GM12878 (cell line): ENCODE data around the gene NAALADL2. TPM values are rescaled to one million over a fixed set of nuclear protein-coding genes. Genes with fewer than 3 reads are reported as not detected.

Experiments used
- ATAC-seq: fragments of 200-7000 bp; cut with Tn5 transposase; 3 replicates; pipeline ENCODE4 v1.9.1; 2020; ENCODE audit warnings: mild to moderate bottlenecking, moderate library complexity
- BruUV-seq: library from RNA; stranded (reverse); fragments of 400-500 nt; replicated peaks from 2 replicates; lab custom pipeline; 2021; lab: Mats Ljungman, UMichigan
- CTCF ChIA-PET: fragments of 300-600 bp; sonication (Branson Sonifier 250); formaldehyde crosslinking; extraction: SDS; loops from one replicate; lab custom pipeline; 2021; ENCODE audit warnings: inconsistent platforms; lab: Yijun Ruan, JAX
- POLR2A ChIA-PET: fragments of 350-600 bp; formaldehyde crosslinking; extraction: SDS; loops from one replicate; lab custom pipeline; 2021; ENCODE audit warnings: inconsistent platforms; lab: Charles Lee
- RAD21 ChIA-PET: fragments of 300-600 bp; sonication (Branson Sonifier 250); formaldehyde crosslinking; loops from one replicate; lab custom pipeline; 2023; ENCODE audit warnings: antibody characterized with exemption; ENCODE audit not compliant: unreplicated experiment; lab: Charles Lee
- SMC1A ChIA-PET: fragments of 300-600 bp; sonication (Branson Sonifier 250); formaldehyde crosslinking; loops from one replicate; lab custom pipeline; 2023; ENCODE audit not compliant: unreplicated experiment, uncharacterized antibody; lab: Charles Lee
- DNase-seq: peaks from one replicate; pipeline ENCODE4 v3.0.0-alpha.2; 2011; ENCODE audit warnings: low read depth, low spot score
- FAIRE-seq: peaks from 3 replicates; lab custom pipeline; 2011; peaks lifted over from hg19 to GRCh38; lab: Jason Lieb, UNC
- H2AFZ ChIP-seq: 2 replicates; pipeline ENCODE4 v1.6.0; 2011; ENCODE audit warnings: low read depth, low read length, control low read depth; ENCODE audit not compliant: control insufficient read depth
- H3K27ac ChIP-seq: 2 replicates; pipeline ENCODE4 v1.5.1; 2011; ENCODE audit warnings: control low read depth; ENCODE audit not compliant: control insufficient read depth, insufficient read depth
- H3K27me3 ChIP-seq, 2 experiments: replicated peaks in 1 of 2; 2 replicates each; pipeline versions ENCODE4 v1.6.0 to v1.6.1; 2011; ENCODE audit warnings: low read length in 1 of 2; ENCODE audit not compliant: control insufficient read depth in 2 of 2, insufficient read depth in 2 of 2
- H3K36me3 ChIP-seq, 2 experiments: 2 replicates each; pipeline ENCODE4 v1.5.1; 2011; ENCODE audit warnings: low read length in 1 of 2; ENCODE audit not compliant: control insufficient read depth in 2 of 2, insufficient read depth in 2 of 2
- H3K4me1 ChIP-seq: 2 replicates; pipeline ENCODE4 v1.6.1; 2011; ENCODE audit warnings: mild to moderate bottlenecking, low read length, moderate library complexity, mixed read lengths; ENCODE audit not compliant: control insufficient read depth, insufficient read depth
- H3K4me2 ChIP-seq: 2 replicates; pipeline ENCODE4 v1.6.0; 2011; ENCODE audit warnings: control low read depth; ENCODE audit not compliant: control insufficient read depth, insufficient read depth
- H3K4me3 ChIP-seq: fragments of 200-600 bp; sonication (generic); 2 replicates; pipeline ENCODE4 v1.5.1; 2016
- H3K79me2 ChIP-seq: 2 replicates; pipeline ENCODE4 v1.6.0; 2011; ENCODE audit warnings: low read length; ENCODE audit not compliant: control insufficient read depth, insufficient read depth
- H3K9ac ChIP-seq: 2 replicates; pipeline ENCODE4 v1.8.0; 2011; ENCODE audit warnings: low read length, control low read depth, mixed read lengths; ENCODE audit not compliant: control insufficient read depth, insufficient read depth
- H3K9me3 ChIP-seq: replicated peaks from 3 replicates; pipeline ENCODE4 v1.5.1; 2011; ENCODE audit warnings: mild to moderate bottlenecking, low read length; ENCODE audit not compliant: control insufficient read depth, insufficient read depth
- H4K20me1 ChIP-seq: 2 replicates; pipeline ENCODE4 v1.6.0; 2011; ENCODE audit not compliant: control insufficient read depth, insufficient read depth
- EGR1 ChIP-seq, 2 experiments: IDR thresholded peaks; 1 replicate in 1 of 2; 2 replicates in 1 of 2; pipeline ENCODE4 v1.6.1; 2011 to 2012; ENCODE audit warnings: low read depth in 2 of 2, low read length in 2 of 2, borderline replicate concordance in 1 of 2, mild to moderate bottlenecking in 1 of 2, moderate library complexity in 1 of 2
- HCFC1 ChIP-seq: fragments of 150-350 bp; IDR thresholded peaks from 2 replicates; pipeline ENCODE4 v1.6.1; 2014; ENCODE audit warnings: low read length
- WGBS: methylation state at CpG from one replicate; pipeline ENCODE4 v1.1.6; 2016; ENCODE audit warnings: low lambda C conversion rate; ENCODE audit not compliant: insufficient replicate concordance, insufficient coverage; ENCODE audit errors: missing lambda C conversion rate; 5-methylcytosine and 5-hydroxymethylcytosine counted together
- in situ Hi-C: fragments of 300-500 bp; cut with MboI; formaldehyde crosslinking; loops from 9 replicates; pipeline ENCODE4 v1.14.3; 2018; ENCODE audit warnings: mixed read lengths
- intact Hi-C: fragments of 100-400 bp; cut with micrococcal nuclease; formaldehyde crosslinking; loops from one replicate; pipeline ENCODE4 v1.14.2; 2022; ENCODE audit not compliant: unreplicated experiment
- polyA plus RNA-seq, 11 experiments: library from polyadenylated mRNA; depleted of rRNA in 4 of 11; unstranded in 6 of 11; stranded (reverse) in 5 of 11; fragments of >200 nt; fragmentation: Nextera tagmentation in 4 of 11; fragmentation: Illumina TruSeq in 1 of 11; extraction: Ambion mirVana in 4 of 11; extraction: Trizol in 1 of 11; gene quantifications; 1 replicate in 1 of 11; 2 replicates in 10 of 11; pipeline versions ENCODE4 v1.2.1 to v1.2.3, GENCODE V29; 2011 to 2016; ENCODE audit warnings: inconsistent platforms in 2 of 11, missing spikeins in 2 of 11, low read depth in 1 of 11
- total RNA-seq, 4 experiments: library from RNA; depleted of rRNA in 3 of 4; stranded (reverse); fragments of >200 nt in 3 of 4; fragmentation: Illumina TruSeq in 1 of 4; extraction: Trizol in 1 of 4; gene quantifications; 2 replicates each; pipeline versions ENCODE4 v1.2.1 to v1.2.3, GENCODE V29; 2013 to 2021
- TF ChIP-seq, protein P1 (sequence below): fragments of 450-650 bp; IDR thresholded peaks from 2 replicates; pipeline ENCODE4 v1.6.1; 2017; ENCODE audit warnings: antibody characterized with exemption, mild to moderate bottlenecking, moderate library complexity
- TF ChIP-seq, protein P2 (sequence below): fragments of 450-650 bp; formaldehyde crosslinking; IDR thresholded peaks from 2 replicates; pipeline ENCODE4 v1.4.0; 2020; ENCODE audit warnings: mild to moderate bottlenecking, moderate library complexity

Gene NAALADL2
- total and polyA plus RNA-seq, 10 of the 15 experiments (the other 5 are each of a cell fraction or from before 2014, with no cell fraction given) = 0.06 to 10.8 (median 0.46) TPM

DNA sequence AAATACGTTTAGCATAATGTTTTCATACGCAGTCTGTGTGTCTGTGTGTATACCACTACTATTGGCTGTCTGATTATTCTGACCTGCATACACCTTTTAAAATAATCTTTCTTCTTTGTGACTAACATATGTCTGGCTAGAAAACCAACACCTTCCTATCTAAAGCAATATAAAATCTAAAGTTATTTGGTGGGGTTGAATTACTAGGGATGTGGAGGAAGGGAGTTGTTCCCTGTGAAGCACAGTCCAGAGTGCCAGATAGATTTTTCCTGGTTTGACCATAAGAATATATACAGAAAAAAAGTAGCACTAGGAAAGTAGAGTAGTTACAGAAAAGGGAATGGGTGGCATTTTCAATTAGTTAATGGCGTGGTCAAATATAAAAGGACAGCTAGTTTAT is 918.8 kb downstream of the NAALADL2 start:
- no peaks in the 10 kb centered on the region for H3K9me3 ChIP-seq
- RAD21 ChIA-PET = no interaction called here
- DNase-seq (no peak), ATAC-seq (no peak), FAIRE-seq (no peak)
- intact Hi-C loops (no loop called here), in situ Hi-C loops (no loop called here)
- no peak overlapping the region for H3K4me3 ChIP-seq
- H3K4me2 ChIP-seq = no peak overlapping the region
- no peaks in the 10 kb centered on the region for H3K4me1 ChIP-seq
- H2AFZ ChIP-seq = no peak overlapping the region
- no peak overlapping the region for H3K27ac ChIP-seq
- TF ChIP-seq, protein P1, sequence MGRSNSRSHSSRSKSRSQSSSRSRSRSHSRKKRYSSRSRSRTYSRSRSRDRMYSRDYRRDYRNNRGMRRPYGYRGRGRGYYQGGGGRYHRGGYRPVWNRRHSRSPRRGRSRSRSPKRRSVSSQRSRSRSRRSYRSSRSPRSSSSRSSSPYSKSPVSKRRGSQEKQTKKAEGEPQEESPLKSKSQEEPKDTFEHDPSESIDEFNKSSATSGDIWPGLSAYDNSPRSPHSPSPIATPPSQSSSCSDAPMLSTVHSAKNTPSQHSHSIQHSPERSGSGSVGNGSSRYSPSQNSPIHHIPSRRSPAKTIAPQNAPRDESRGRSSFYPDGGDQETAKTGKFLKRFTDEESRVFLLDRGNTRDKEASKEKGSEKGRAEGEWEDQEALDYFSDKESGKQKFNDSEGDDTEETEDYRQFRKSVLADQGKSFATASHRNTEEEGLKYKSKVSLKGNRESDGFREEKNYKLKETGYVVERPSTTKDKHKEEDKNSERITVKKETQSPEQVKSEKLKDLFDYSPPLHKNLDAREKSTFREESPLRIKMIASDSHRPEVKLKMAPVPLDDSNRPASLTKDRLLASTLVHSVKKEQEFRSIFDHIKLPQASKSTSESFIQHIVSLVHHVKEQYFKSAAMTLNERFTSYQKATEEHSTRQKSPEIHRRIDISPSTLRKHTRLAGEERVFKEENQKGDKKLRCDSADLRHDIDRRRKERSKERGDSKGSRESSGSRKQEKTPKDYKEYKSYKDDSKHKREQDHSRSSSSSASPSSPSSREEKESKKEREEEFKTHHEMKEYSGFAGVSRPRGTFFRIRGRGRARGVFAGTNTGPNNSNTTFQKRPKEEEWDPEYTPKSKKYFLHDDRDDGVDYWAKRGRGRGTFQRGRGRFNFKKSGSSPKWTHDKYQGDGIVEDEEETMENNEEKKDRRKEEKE = no peak
- no peaks in the 10 kb centered on the region for H3K36me3 ChIP-seq
- BruUV-seq = no TSS peak
- POLR2A ChIA-PET = no interaction called here
- 8% methylated on average over 3 of the region's 3 CpGs for WGBS
- CTCF ChIA-PET = no interaction called here
- SMC1A ChIA-PET = no interaction called here
- H3K9ac ChIP-seq = no peak overlapping the region
- H3K79me2 ChIP-seq = no peaks in the 10 kb centered on the region
- H3K27me3 ChIP-seq = no peaks in the 10 kb centered on the region
- H4K20me1 ChIP-seq = no peaks in the 10 kb centered on the region

DNA sequence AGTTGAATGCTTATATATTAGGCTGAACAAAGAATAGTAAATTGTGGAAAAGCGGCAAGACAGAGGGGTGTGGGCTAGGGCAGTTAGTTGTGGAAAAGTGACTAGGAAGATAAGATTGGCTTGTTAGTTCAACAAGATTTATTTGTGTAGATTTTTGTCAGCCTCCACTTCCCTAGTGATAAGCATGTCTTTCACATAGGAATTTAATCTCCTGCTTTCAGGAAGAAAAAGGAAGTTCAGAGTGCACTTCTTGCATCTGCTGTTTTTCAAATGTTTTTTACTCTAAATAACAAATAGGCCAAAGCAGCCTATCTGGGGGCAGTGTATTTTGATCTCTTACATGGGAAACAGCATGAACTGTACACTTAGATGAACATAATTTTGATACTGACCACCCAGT is 919.9 kb downstream of the NAALADL2 start:
- ATAC-seq (no peak), FAIRE-seq (no peak), DNase-seq (no peak)
- no peaks in the 10 kb centered on the region for H3K9me3 ChIP-seq
- no peak overlapping the region for H3K27ac ChIP-seq
- no peaks in the 10 kb centered on the region for H3K36me3 ChIP-seq
- SMC1A ChIA-PET = no interaction called here
- H4K20me1 ChIP-seq = no peaks in the 10 kb centered on the region
- CTCF ChIA-PET = no interaction called here
- no peaks in the 10 kb centered on the region for H3K4me1 ChIP-seq
- RAD21 ChIA-PET = no interaction called here
- no peak overlapping the region for H2AFZ ChIP-seq
- BruUV-seq = no TSS peak
- no peak overlapping the region for H3K4me2 ChIP-seq
- in situ Hi-C loops (no loop called here), intact Hi-C loops (no loop called here)
- POLR2A ChIA-PET = no interaction called here
- 55% methylated on average over 1 of the region's 1 CpG for WGBS
- no peak overlapping the region for H3K9ac ChIP-seq
- H3K4me3 ChIP-seq = no peak overlapping the region
- no peaks in the 10 kb centered on the region for H3K27me3 ChIP-seq
- no peaks in the 10 kb centered on the region for H3K79me2 ChIP-seq
- TF ChIP-seq EGR1 (IDR thresholded peaks at IDR 0.05; ENCODE audit: borderline replicate concordance in 1 of 2, low read depth in 2 of 2, low read length in 2 of 2) (no peak), HCFC1 (no peak)
- TF ChIP-seq, protein P2, sequence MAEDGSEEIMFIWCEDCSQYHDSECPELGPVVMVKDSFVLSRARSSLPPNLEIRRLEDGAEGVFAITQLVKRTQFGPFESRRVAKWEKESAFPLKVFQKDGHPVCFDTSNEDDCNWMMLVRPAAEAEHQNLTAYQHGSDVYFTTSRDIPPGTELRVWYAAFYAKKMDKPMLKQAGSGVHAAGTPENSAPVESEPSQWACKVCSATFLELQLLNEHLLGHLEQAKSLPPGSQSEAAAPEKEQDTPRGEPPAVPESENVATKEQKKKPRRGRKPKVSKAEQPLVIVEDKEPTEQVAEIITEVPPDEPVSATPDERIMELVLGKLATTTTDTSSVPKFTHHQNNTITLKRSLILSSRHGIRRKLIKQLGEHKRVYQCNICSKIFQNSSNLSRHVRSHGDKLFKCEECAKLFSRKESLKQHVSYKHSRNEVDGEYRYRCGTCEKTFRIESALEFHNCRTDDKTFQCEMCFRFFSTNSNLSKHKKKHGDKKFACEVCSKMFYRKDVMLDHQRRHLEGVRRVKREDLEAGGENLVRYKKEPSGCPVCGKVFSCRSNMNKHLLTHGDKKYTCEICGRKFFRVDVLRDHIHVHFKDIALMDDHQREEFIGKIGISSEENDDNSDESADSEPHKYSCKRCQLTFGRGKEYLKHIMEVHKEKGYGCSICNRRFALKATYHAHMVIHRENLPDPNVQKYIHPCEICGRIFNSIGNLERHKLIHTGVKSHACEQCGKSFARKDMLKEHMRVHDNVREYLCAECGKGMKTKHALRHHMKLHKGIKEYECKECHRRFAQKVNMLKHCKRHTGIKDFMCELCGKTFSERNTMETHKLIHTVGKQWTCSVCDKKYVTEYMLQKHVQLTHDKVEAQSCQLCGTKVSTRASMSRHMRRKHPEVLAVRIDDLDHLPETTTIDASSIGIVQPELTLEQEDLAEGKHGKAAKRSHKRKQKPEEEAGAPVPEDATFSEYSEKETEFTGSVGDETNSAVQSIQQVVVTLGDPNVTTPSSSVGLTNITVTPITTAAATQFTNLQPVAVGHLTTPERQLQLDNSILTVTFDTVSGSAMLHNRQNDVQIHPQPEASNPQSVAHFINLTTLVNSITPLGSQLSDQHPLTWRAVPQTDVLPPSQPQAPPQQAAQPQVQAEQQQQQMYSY (CRISPR knock-in tag) = no peak
